ENCODE results near the gene MCC.

The MCC gene

DNA sequence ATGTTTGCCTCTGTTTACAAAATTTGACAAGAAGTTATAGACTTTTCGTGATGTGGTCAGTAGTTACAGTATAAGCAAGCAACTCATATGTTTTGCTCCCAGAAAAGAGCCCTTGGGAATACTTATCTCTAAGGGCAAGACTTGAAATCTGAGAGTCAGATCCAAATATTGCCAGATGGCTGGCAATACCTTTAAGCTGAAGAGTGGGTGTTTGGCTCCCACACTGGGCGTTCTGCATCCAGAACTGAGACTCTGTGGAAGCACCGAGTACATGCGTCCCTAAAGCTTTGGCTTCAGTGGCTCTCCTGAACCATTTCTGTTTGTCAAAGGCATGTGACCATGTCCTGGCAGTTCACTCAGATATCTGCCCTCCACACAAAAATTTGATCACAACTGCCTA, 317.5 kb downstream of the MCC start:
- no peak overlapping the region for H3K4me3 ChIP-seq (replicated peaks; ENCODE audit: low read depth, low read length)
- H3K27me3 ChIP-seq (replicated peaks; ENCODE audit: control insufficient read depth, insufficient read depth, low read length) = no peaks in the 10 kb centered on the region; the same call in 1 of the 2 replicates
- TF ChIP-seq CTCF (IDR thresholded peaks at IDR 0.05; ENCODE audit: insufficient read depth, low read length, poor library complexity, severe bottlenecking) = no peak
- DNase-seq (ENCODE audit: extremely low read depth, insufficient read length) = no peak
- H3K36me3 ChIP-seq (ENCODE audit: control insufficient read depth, insufficient read depth, low read length) = no peaks in the 10 kb centered on the region

DNA sequence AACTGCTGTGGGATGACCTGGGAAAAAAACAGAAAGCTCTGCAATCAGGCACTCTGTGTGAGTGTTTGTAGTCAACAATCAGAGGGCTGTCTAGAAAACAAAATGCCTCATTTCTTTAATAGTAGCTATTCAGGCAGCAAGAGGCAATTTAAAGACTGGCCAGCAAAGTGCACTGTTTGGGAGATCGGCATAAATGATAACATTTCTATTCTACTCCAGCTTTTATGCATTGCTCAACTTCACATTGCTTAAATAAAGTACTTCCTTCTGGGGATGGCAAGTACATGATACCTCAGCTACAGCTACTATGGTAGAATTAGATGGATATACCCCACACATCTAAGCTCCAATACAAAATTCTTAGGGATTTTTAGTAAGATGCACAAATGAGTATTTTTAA, 318.5 kb downstream of the MCC start:
- no peak for DNase-seq (ENCODE audit: extremely low read depth, insufficient read length)
- H3K4me3 ChIP-seq (replicated peaks; ENCODE audit: low read depth, low read length) = no peak overlapping the region
- no peak for TF ChIP-seq CTCF (IDR thresholded peaks at IDR 0.05; ENCODE audit: insufficient read depth, low read length, poor library complexity, severe bottlenecking)
- H3K27me3 ChIP-seq (replicated peaks; ENCODE audit: control insufficient read depth, insufficient read depth, low read length) = no peaks in the 10 kb centered on the region; the same call in 1 of the 2 replicates
- no peaks in the 10 kb centered on the region for H3K36me3 ChIP-seq (ENCODE audit: control insufficient read depth, insufficient read depth, low read length)

DNA sequence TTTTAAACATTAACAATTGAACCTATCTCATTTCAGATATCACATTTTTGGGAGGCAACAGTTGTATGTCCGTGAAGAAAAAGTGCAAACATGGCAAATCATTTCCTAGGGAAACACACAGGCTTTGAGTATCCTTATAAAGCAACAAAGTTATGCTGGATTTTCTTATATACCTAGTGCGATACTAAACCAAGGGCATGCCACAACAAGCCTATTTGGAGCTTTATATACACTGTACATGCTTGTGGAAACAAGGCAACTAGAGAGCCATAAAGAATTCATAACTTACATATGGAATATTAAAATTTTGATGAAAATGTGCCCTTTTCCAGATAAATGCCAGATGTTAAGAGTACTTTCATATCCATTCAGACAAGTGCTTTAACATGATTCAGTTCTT, 320.3 kb downstream of the MCC start:
- Histone ChIP-seq H3K4me3 (replicated peaks; ENCODE audit: low read depth, low read length) (no peak overlapping the region), H3K36me3 (ENCODE audit: control insufficient read depth, insufficient read depth, low read length) (no peaks in the 10 kb centered on the region), H3K27me3 (replicated peaks; ENCODE audit: control insufficient read depth, insufficient read depth, low read length) (no peaks in the 10 kb centered on the region; the same call in 1 of the 2 replicates)
- TF ChIP-seq CTCF (IDR thresholded peaks at IDR 0.05; ENCODE audit: insufficient read depth, low read length, poor library complexity, severe bottlenecking) = no peak
- DNase-seq (ENCODE audit: extremely low read depth, insufficient read length) = no peak

GRCh38 chr5:113166852-113167366, 321.3 kb downstream of the MCC start:
- Histone ChIP-seq H3K36me3 (ENCODE audit: control insufficient read depth, insufficient read depth, low read length) (no peaks in the 10 kb centered on the region), H3K27me3 (replicated peaks; ENCODE audit: control insufficient read depth, insufficient read depth, low read length) (no peaks in the 10 kb centered on the region; the same call in 1 of the 2 replicates), H3K4me3 (replicated peaks; ENCODE audit: low read depth, low read length) (no peak overlapping the region)
- TF ChIP-seq CTCF (IDR thresholded peaks at IDR 0.05; ENCODE audit: insufficient read depth, low read length, poor library complexity, severe bottlenecking) = no peak
- no peak for DNase-seq (ENCODE audit: extremely low read depth, insufficient read length)

DNA sequence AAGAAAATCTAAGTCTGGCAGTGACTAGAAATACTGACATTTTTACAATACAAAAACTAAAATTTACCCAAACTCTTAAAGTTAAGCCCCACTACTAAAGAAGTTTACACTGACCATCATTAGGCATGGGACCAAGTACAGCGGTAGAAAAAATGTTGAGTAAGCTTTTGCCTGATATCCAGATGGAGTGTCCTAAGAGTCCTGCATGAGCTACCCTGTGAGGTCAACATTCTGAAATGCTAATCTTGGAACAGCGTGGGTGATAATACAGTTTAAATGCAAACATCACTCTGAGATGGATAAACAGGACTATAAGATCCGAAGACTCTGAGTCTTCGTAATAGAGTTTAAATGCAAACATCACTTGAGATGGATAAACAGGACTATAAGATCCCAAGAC, 322.0 kb downstream of the MCC start:
- DNase-seq (ENCODE audit: extremely low read depth, insufficient read length) = no peak
- no peaks in the 10 kb centered on the region for H3K36me3 ChIP-seq (ENCODE audit: control insufficient read depth, insufficient read depth, low read length)

More for the DNA sequence above, 322.0 kb downstream of the MCC start:
- TF ChIP-seq CTCF (IDR thresholded peaks at IDR 0.05; ENCODE audit: insufficient read depth, low read length, poor library complexity, severe bottlenecking) = no peak
- Histone ChIP-seq H3K27me3 (replicated peaks; ENCODE audit: control insufficient read depth, insufficient read depth, low read length) (no peaks in the 10 kb centered on the region; the same call in 1 of the 2 replicates), H3K4me3 (replicated peaks; ENCODE audit: low read depth, low read length) (no peak overlapping the region)

Data from GM06990 (cell line).